Cerebellar nuclear complex (tissue), 1 donor: ENCODE data around the gene WNT8B.

ENCODE experiments used
- DNase-seq, 2 experiments: peaks; one replicate each; lab custom pipeline; 2025; lab: John Stamatoyannopoulos, UW

Gene WNT8B

GRCh38 chr10:100462709-100463108 is at the start of gene WNT8B:
WNT8B (plus strand) TSS chr10:100463009; CDS start chr10:100463169, 160 bp downstream.
- DNase-seq: no peak

GRCh38 chr10:100413173-100413572 is 49.6 kb upstream of the WNT8B start:
- DNase-seq: no peak

- no peak for DNase-seq
Measured at GRCh38 chr10:100419911-100420449, 42.8 kb upstream of the WNT8B start.

GRCh38 chr10:100427374-100427773 is 35.4 kb upstream of the WNT8B start:
- DNase-seq: no peak

GRCh38 chr10:100433253-100434240 is 29.3 kb upstream of the WNT8B start:
- peak in 1 of 2 experiments; percentile 51 for DNase-seq

GRCh38 chr10:100436255-100436654 is 26.6 kb upstream of the WNT8B start:
- DNase-seq: no peak

GRCh38 chr10:100438674-100439315 is 24.0 kb upstream of the WNT8B start:
- no peak for DNase-seq

- no peak for DNase-seq
Measured at GRCh38 chr10:100442548-100442947, 20.3 kb upstream of the WNT8B start.

GRCh38 chr10:100446130-100446761 is 16.6 kb upstream of the WNT8B start:
- no peak for DNase-seq

GRCh38 chr10:100447663-100448062 is 15.1 kb upstream of the WNT8B start:
- no peak for DNase-seq

GRCh38 chr10:100448951-100449350 is 13.9 kb upstream of the WNT8B start:
- no peak for DNase-seq

- no peak for DNase-seq
Measured at GRCh38 chr10:100468322-100468721, 5.5 kb downstream of the WNT8B start.

GRCh38 chr10:100468978-100469377 is 6.2 kb downstream of the WNT8B start:
- no peak for DNase-seq

- DNase-seq: no peak
Measured at GRCh38 chr10:100469756-100470155, 6.9 kb downstream of the WNT8B start.

GRCh38 chr10:100470367-100470766 is 7.6 kb downstream of the WNT8B start:
- no peak for DNase-seq

GRCh38 chr10:100477970-100478369 is 15.2 kb downstream of the WNT8B start:
- no peak for DNase-seq

- DNase-seq: no peak
Measured at GRCh38 chr10:100479037-100479436, 16.2 kb downstream of the WNT8B start.

GRCh38 chr10:100480002-100480401 is 17.2 kb downstream of the WNT8B start:
- DNase-seq: no peak

GRCh38 chr10:100481462-100482081 is 18.8 kb downstream of the WNT8B start:
- DNase-seq: peak in 1 of 2 experiments; percentile 16

GRCh38 chr10:100482181-100482833 is 19.5 kb downstream of the WNT8B start:
- no peak for DNase-seq

GRCh38 chr10:100482834-100483185 is 20.0 kb downstream of the WNT8B start:
- DNase-seq: no peak
